Activated CD4-positive, alpha-beta T cell treated with anti-CD3 and anti-CD28 coated beads, Interleukin-2, amount 50 U/mL, for 48 hours (primary cell): ENCODE data around the gene PHF21B.
A peak's percentile ranks its signal among the peaks of the same experiment; 100 is the strongest.
"Not testable (repeated sequence)": the region's sequence is repeated elsewhere in the genome, so short reads cannot be mapped to it uniquely, and the experiment has no call there.

ENCODE experiments used
- DNase-seq, 2 experiments: peaks; one replicate each; pipeline ENCODE4 v3.0.0-alpha.2; 2020

The PHF21B gene

DNA sequence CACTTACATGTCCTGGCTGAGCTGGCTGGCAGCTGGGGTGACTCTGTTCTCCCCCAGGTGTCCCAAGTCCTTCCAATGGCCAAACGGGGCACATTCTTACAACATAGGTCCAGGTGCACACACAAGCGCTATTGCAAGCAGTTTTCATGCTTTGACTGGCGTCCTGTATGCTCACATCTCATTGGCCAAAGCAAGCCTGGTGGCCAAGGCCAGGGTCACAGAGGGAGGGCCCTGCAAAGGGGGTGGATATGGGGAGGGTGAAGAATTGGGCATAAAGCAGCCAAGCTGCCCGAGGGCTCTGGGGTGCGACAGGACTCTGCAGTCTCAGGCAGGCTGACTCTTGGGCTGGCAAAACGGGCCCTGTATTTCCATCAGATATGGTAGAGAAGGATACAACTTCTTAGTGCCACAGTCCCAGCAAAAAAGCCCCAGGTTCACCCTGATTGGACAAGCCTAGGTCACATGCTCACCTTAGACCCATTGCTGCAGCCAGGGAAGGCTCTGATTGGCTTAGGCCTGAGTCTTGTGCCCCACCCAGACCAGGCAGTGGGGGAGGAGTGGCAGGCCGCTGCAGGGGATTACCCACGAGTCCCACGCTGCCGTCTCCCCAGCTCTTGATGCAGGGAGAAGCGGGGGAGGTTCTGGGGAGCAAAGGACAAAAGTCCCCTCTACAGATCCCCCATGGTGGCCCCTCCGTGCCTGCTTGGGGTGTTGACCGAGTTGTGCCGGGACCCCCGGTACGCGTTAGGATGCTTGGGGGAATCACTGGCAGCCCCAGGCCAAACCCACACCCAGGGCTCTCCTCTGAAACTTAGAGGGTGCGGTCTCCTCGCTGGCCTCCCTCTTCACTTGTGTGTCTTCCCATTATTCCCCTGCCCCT is 146.6 kb downstream of the PHF21B start:
- no peak for DNase-seq

DNA sequence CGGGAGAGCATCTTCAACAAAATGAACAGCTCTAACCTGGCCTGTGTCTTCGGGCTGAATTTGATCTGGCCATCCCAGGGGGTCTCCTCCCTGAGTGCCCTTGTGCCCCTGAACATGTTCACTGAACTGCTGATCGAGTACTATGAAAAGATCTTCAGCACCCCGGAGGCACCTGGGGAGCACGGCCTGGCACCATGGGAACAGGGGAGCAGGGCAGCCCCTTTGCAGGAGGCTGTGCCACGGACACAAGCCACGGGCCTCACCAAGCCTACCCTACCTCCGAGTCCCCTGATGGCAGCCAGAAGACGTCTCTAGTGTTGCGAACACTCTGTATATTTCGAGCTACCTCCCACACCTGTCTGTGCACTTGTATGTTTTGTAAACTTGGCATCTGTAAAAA is 147.5 kb downstream of the PHF21B start:
- DNase-seq = no peak

DNA sequence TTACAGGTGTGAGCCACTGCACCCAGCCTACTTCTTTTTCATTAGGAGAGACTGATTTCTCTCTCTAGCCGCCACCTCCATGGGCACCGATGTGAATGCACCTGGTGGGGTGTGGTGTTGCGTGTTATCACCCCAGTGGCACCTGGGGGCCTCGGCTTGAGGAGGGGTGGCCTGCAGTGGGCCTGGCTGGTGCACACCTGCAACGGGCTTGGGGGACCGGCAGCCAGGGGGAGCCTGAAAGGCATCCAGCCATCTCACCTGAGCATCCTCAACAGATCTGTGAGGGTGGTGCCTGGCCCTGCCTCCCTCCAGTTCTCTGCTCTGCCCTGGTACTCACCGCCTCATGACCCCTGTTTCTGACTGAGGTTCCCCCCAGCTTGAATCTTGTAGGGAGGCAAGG is 148.6 kb downstream of the PHF21B start:
- no peak for DNase-seq

DNA sequence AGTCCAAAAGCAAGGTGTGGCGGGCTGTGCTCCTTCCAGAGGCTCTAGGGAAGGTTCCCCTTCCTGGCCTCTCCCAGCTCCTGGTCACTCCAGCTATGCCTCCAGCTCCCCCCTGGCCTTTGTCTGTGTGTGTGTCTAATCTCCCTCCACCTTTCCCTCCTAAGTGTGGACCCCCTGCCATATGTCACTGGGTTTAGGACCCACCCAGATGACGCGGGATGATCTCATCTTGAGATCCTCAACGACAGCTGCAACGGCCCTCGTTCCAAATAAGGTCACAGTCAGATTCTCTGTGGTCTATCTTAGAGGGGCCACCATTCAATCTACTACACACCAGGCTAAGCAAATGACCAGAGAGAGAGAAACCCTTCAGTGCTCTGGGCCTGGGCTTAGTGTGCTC is 149.5 kb downstream of the PHF21B start:
- no peak for DNase-seq

DNA sequence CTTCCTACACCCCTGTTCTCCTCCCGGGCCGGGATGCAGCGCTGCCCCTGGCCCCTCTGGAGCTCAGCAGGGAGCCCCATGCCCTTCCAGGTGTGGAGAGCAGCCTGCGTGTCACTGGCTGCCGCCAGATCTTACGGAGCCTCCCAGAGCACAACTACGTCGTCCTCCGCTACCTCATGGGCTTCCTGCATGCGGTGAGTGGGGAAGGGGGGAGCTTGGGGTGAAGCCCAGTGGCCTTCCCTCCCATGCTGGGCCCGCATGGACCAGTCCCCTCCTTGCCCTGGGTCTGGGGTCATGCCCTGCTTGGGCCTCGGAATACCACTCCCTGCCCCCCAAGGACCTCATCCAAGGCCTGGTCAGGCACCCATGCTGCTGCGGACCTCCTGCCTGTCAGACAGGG is 150.2 kb downstream of the PHF21B start:
- no peak for DNase-seq

DNA sequence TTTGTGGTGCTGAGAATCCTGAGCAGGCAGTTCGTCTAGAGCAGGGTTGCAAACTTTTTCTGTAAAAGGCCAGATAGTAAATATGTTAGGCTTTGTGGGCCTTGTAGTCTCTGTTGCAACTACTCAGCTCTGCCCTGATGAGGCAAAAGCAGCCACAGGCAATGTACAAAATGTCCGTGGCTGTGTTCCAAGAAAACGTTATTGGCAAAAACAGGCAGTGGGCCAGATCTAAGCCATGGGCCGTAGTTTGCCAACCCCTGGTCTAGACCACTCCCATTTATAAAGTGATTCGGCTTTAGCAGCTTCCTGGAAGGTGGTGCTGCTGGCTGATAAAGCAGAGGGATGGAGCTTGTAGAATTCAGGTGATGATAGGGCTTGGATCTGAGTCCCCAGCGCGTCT is 151.0 kb downstream of the PHF21B start:
- not testable (repeated sequence) for DNase-seq

DNA sequence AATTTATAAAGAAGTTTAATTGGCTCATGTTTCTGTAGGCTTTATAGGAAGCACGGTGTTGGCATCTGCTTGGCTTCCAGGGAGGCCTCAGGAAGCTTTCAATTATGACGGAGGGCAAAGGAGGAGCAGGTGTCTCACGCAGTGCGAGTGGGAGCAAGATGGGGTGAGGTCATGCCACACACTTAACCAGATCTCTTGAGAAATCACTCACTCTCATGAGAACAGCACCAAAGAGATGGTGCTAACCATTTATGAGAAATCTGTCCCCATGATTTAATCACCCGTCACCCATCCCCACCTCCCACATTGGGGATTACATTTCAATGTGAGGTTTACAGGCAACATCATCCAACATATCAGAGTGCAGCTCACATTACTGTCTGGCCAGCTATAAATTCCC is 153.9 kb downstream of the PHF21B start:
- DNase-seq = peak; percentile 5 to 10

DNA sequence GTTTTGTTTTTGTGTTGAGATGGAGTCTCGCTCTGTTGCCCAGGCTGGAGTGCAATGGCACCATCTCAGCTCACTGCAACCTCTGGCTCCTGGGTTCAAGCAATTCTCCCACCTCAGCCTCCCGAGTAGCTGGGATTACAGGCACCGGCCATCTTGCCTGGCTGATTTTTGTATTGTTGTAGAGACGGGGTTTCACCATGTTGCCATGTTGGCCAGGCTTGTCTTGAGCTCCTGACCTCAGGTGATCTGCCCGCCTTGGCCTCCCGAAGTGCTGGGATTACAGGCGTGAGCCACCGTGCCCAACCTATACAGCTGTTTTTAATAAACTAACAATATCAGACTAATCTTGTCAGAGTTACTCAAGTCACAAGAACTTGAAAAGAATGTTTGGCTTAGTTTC is 155.2 kb downstream of the PHF21B start:
- DNase-seq = not testable (repeated sequence)

DNA sequence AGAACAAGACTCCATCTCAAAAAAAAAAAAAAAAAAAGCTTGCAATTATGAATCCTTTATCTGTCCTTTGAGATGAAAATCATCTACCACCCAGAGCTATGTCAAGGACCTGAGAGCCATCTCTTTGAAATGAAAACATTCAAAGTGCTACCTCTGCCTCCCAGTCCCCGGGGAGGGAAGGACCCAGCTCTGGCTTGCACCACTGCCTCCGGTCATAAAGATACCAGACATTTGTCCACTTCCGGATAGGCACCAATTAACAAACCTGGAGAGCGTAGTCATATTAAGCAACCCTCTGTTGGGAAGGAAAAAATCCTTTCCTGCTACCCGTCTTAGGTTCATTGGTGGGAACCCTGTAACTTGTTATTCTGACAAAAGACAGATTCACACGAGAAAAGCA is 158.9 kb downstream of the PHF21B start:
- no peak for DNase-seq

DNA sequence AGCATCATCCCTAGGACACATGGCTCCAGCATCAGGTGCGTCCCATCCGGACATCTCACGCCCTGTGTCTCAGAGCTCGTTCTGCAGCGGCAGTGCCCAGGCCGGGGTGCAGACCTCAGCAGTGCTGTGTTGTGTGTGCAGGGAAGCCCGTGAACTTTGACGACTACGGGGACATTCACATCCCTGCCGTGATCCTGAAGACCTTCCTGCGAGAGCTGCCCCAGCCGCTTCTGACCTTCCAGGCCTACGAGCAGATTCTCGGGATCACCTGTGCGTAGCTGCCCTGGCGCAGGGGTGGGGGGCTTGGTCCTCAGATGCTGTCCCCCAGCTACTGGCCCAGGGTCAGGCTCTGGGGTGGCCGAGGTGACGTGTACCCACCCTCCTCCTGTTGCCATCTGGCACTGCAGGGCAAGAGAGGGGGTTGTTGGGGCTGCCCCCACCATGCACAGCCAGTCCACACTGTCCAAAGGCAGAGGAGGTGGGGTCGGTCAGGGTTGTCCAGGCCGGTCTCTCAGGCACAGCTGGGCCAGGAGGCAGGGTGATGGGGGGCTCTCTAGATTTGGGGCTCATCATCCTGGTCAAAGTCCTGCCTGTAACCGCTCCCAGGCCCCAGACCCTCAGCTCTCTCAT is 160.9 kb downstream of the PHF21B start:
- DNase-seq = no peak

DNA sequence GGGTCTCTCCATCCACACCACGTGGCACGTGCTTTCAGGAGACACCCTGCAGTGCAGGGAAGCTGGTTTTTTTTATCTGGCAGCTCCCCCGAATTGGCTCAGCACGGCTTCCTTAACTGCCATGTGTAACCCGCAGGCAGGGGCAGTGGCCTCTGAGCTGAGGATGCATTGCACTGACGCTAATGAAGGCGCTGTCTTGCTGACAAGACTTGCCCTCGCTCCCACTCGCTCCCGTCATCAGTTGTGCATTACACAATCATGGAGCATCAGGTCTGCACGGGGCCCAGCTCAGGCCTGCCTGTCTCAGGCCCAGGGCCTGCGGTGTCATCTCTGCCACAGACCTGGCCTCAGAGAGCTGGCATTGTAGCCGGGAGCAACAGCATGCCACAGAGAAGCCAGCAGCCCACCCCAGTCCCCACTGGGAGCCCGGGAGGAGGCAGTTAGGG is 161.5 kb downstream of the PHF21B start:
- no peak for DNase-seq

DNA sequence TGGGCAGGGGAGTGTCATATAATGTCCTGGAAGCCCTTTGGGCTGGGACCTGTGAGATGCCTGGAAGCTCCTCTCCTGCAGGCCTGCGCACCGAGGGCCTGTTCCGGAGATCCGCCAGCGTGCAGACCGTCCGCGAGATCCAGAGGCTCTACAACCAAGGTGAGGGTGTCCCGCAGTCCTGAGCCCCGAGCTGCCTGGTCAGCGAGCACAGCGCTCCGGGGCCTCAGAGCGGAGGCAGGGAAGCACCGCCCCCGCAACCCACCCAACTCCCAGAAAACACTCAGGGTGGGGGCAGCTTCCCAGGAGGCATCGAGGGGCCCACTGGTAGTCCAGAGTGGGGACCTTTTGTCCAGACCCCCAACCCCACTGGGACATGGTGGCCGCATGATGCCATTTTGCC is 161.9 kb downstream of the PHF21B start:
- DNase-seq = no peak

DNA sequence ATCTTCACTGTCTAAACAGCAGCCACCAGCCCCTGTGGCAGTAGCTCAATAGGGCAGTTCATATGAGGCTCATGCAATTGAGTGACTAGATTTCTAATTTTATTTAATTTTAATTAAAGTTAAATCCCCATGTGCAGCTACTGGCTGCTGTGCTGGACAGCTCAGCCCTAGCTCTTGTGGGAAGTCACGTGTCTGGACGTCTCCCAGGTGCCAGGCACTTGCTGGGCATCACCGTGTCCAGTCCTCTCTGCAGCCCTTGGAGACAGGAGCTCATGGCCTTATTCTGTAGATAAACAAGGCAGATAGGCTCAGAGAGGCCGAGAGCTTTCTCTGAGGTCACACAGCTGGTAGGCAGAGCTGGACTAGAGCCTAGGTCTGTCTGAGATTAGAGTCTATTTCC is 162.4 kb downstream of the PHF21B start:
- no peak for DNase-seq

DNA sequence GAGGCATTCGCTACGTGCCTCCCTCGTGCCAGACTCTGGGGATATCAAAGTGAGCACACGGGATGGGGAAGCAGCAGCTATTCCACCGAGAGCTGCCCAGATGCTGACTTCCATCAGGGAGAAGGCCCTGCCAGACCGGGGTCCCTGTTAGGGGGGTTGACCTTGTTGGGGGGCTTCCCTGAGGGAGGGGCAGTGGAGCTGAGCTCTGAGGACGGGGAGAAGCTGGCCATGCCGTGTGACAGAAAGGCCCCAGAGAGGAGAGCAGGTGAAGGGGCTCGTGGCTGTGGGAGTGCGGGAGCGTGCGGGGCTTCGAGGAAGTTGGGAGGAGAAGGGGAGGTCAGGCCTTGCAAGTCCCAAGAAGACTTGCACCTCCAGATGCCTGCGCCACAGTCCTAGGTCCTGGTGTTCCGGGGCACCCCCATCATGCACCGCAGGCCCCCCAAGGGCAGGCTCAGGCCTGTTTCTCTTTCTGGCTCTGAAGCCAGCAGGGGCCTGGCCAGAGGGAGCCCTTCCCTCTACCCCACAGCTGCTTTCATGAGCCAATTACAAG is 163.0 kb downstream of the PHF21B start:
- DNase-seq = no peak

DNA sequence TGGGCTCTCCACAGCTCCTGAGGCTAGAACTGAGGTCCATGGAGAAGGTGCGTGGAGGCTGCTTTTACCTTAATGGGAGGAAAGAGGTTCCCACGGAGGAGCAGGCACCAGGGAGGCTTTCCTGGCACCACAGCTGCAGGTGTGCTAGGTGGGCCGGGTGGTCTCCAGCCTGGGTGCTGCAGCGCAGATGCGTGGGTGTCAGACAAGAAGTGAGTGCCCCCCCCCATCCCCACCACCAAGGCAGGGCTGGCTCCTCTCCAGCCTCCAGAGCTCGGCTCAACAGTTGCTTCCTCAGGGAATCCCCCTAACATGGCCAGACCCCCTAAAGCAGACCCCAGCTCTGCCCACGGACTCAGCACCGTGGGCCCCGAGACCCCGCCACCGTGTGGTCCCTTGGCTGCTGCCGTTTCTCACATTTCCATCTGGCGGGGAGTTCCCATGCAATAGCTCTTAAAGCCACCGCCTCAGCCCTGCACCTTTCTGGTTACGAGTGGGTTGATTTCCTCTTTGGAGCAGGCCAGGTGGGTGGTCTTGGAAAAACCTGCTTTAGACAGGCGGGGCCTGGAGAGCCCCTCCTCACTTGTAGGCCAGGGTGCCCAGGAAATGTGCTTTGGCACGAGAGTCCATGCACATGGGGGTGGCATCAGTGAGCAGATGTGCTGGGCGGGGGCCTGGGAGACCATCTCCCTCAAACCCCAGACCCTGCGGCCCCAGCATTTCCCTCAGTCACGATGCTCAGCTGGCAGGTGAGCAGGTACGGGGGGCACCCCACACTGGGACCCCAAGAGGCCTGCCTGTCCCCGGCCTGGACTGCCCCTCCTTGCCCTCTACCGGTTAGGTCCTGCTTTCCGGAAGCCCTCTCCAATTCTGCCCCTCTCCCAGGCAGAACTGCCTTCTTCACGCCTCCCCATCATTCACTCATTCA is 163.7 kb downstream of the PHF21B start:
- DNase-seq = no peak

DNA sequence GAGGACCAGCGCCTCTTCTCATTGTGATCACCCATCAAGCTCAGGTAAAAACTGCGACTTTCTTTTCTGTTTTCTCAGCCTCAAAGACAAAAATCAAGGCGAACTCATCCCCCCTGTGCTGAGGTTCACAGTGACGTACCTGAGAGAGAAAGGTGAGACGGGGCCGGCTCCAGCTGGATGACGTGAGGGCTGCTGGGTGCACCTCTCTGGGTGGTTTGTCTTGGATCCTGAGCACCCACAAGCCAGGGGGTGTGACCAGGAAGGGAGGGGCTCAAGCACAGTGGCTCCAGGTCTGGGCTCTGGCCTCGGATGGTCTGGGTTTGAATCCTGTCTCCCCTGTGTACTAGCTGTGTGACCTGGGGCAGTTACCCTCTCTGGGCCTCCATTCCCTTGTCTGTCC is 164.6 kb downstream of the PHF21B start:
- DNase-seq = no peak

DNA sequence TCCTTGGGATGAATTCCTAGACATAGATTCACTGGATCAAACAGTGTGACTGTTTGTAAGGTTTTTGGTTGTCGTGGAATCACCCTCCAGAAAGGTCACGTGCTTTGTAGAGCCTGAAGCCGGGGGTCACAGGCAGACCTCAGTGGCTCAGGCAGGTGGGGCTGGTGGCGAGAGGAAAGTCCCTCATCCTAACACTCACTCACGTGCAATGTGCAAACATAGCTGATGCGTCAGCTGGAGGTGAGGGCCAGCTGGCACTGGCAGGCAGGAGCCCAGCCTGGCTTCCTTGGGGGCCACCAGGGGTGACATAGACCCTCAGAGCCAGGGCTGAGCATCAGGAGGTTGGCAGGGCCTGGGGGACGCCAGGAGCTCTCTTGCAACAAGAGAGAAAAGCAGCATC is 167.4 kb downstream of the PHF21B start:
- DNase-seq = no peak

DNA sequence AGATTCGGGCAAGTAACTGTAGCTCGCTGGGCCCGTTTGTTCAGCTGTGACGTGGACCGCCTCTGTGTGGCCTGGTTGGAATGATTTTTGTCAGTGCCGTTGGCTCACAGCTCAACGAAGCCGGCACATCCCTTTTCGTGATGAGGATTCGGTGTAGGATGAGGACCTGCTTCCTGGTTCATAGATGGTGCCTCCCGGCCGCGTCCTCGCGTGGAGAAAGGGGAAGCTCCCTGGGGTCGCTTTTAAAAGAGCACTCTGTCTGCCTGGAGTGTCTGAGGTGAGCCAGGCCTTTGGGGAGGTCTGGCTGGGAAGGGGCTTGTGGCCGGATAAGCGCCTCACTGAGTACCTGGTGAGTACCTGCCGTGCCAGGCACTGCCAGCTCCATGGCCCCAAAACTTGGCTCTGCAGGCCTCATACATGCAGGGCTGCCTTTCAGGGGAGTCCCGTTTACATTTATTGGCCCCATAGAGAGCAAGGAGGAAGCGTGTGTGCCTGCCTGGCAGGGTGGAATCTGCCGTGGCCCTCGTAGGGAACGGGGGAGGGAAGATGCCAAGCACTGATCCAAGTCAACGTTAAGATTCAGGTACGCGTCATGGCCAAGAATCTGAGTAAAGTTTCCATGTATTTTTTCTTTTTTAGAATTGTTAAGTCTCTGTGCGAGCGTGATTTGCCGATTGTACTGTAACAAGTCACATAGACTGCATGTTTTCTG is 169.0 kb downstream of the PHF21B start:
- DNase-seq = no peak

DNA sequence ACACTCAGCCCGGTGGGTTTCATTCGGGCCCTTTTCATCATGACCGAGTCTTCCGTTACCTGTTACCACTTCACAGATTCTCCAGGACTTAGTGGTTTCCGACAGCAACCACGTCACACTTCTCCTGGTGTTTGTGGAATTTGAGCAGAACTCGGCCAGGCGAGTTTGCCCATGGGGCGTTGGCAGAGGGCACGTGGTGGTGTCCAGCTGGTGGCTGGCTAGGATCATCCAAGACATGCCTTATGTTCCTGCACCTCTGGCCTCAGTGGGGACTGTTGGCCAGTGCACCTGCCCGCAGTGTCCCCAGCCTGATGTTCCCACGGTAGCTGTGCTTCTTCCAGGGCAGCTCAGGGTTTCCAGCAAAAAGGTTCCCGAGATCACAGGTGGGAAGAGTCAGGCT is 170.1 kb downstream of the PHF21B start:
- DNase-seq = no peak

DNA sequence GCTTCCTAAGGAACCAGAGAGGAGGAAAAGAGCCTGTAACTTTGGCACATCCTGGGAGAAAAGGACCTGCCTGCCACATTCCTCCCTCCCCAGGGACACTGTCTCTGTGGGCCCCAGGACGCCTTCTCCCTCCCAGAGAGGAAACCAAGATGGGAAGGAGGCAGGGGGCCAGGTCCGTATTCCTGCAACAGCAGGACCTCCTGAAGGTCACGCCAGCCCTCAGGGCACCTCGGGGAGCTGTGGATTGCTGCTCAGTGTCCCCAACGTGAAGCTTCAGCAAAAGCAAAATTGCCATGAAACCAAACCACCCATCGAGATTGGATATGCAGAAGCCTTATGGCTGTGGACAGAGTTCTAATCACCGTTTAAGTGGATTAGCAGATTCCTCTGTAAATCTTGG is 170.7 kb downstream of the PHF21B start:
- DNase-seq = no peak

DNA sequence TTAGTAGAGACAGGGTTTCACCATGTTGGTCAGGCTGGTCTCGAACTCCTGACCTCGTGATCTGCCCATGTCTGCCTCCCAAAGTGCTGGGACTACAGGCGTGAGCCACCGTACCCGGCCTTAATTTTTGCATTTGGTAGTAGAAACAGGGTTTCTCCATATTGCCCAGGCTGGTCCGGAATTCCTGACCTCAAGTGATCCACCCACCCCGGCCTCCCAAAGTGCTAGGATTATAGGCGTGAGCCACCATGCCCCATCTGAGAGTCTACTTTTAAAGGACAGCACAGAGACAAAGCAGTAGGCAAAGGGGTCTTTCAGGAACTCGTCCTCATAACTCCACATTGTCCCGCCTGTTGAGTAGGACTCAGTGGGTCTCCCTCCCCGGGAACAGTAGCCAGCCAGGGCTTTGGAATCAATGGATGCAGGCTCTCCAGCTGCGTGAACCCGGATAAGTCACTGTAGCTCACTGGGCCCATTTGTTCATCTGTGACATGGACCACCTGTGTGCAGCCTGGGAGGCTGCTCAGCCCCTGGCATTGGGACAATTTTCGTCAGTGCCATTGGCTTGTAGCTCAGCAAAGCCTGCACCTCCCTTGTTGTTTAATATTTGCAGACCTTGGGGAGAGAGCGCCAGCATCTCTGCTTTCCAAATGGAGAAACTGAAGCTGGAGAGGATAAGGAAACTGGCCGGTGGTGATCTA is 171.3 kb downstream of the PHF21B start:
- DNase-seq = no peak

DNA sequence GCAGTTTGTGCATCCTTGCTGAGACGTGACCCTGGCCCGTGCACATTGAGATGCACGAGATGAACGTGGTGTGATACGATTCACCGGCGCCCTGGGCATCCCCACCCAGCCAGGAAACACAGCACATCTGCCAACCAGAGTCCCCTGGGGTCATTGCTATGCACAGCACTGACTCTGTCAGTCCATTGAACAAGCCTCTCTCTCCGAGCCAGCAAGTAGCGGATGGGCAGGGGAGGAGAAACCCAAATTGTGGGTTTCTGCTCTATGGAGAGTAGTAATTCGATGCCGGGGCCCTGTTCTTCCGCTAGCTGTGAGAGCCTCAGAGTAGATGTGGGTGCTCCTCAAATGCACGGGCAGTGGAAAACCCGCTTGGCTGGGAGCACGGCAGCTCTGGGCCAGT is 172.3 kb downstream of the PHF21B start:
- DNase-seq = no peak
